Loucy (cell line): ENCODE measurements around the gene BCL2L2.

Experiments
- EZH2phosphoT487 ChIP-seq: fragments of 200-600 bp; IDR thresholded peaks from 2 replicates; pipeline ENCODE4 v1.6.1; 2018; ENCODE audit warnings: antibody characterized with exemption, mild to moderate bottlenecking, moderate library complexity, borderline replicate concordance
- TF ChIP-seq, protein P1 (sequence below): fragments of 200-600 bp; sonication (generic); conservative IDR thresholded peaks from 2 replicates; pipeline ENCODE4 v1.5.1; 2014; ENCODE audit warnings: mild to moderate bottlenecking, antibody characterized with exemption, low read length

DNA sequence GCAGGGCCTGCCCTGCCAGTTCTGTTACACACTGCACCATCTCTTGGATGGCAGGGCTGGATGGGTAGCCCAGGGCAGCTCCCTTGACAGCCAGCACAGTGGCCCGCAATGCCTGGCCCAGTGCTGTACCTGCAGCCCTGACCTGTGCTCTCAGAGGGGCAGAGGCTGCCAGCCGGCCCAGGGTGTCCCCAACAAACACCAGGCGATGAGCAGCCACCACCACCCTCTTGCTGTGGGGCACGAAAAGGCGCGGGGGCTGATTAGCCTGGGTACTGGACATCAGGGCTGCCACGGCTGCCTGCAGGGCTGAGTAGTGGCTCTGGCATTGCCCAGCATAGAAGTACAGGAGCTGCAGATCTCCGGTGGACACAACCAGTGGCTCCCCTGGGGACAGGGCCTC is 50.6 kb downstream of the BCL2L2 start:
- TF ChIP-seq, protein P1, sequence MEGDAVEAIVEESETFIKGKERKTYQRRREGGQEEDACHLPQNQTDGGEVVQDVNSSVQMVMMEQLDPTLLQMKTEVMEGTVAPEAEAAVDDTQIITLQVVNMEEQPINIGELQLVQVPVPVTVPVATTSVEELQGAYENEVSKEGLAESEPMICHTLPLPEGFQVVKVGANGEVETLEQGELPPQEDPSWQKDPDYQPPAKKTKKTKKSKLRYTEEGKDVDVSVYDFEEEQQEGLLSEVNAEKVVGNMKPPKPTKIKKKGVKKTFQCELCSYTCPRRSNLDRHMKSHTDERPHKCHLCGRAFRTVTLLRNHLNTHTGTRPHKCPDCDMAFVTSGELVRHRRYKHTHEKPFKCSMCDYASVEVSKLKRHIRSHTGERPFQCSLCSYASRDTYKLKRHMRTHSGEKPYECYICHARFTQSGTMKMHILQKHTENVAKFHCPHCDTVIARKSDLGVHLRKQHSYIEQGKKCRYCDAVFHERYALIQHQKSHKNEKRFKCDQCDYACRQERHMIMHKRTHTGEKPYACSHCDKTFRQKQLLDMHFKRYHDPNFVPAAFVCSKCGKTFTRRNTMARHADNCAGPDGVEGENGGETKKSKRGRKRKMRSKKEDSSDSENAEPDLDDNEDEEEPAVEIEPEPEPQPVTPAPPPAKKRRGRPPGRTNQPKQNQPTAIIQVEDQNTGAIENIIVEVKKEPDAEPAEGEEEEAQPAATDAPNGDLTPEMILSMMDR: no peak
- no peak for TF ChIP-seq EZH2phosphoT487
